Liver (tissue), 9 donors: Measurements from ENCODE around the gene NUDT2. TPM values are rescaled to one million over a fixed set of nuclear protein-coding genes. Genes with fewer than 3 reads are reported as not detected.

Source experiments
- DNase-seq: peaks from one replicate; pipeline ENCODE4 v3.0.0-alpha.2; 2017; ENCODE audit warnings: low spot score
- H3K27ac ChIP-seq, 2 donors: one replicate each; pipeline ENCODE4 v1.7.0; 2013; ENCODE audit warnings: inconsistent platforms in 2 of 2, low read length in 2 of 2, control low read depth in 1 of 2, low read depth in 1 of 2, mild to moderate bottlenecking in 1 of 2
- H3K27me3 ChIP-seq, 4 donors: one replicate each; pipeline versions ENCODE4 v1.6.1 to v1.7.0; 2013; ENCODE audit warnings: low read length in 3 of 4, inconsistent platforms in 1 of 4, mild to moderate bottlenecking in 1 of 4, moderate library complexity in 1 of 4; ENCODE audit not compliant: control insufficient read depth in 4 of 4, insufficient read depth in 4 of 4
- H3K36me3 ChIP-seq, 4 donors: one replicate each; pipeline versions ENCODE4 v1.6.1 to v1.7.0; 2013; ENCODE audit warnings: low read length in 3 of 4, mild to moderate bottlenecking in 3 of 4, low read depth in 1 of 4, moderate library complexity in 1 of 4; ENCODE audit not compliant: control insufficient read depth in 4 of 4, insufficient read depth in 3 of 4
- H3K4me1 ChIP-seq, 4 donors: one replicate each; pipeline versions ENCODE4 v1.6.1 to v1.7.0; 2013; ENCODE audit warnings: low read length in 3 of 4, mild to moderate bottlenecking in 3 of 4, moderate library complexity in 1 of 4; ENCODE audit not compliant: control insufficient read depth in 4 of 4, insufficient read depth in 4 of 4
- H3K4me3 ChIP-seq, 3 donors: one replicate each; pipeline versions ENCODE4 v1.6.1 to v1.7.0; 2013; ENCODE audit warnings: low read length in 3 of 3, control low read depth in 1 of 3, low read depth in 1 of 3, mild to moderate bottlenecking in 1 of 3
- H3K9ac ChIP-seq, 2 donors: one replicate each; pipeline ENCODE4 v1.7.0; 2013; ENCODE audit warnings: low read length in 2 of 2, mild to moderate bottlenecking in 2 of 2, moderate library complexity in 2 of 2, control low read depth in 1 of 2, low read depth in 1 of 2
- H3K9me3 ChIP-seq, 4 donors: one replicate each; pipeline versions ENCODE4 v1.6.1 to v1.7.0; 2013; ENCODE audit warnings: low read length in 3 of 4; ENCODE audit not compliant: control insufficient read depth in 4 of 4
- CTCF ChIP-seq: fragments of 150-350 bp; IDR thresholded peaks from 2 replicates; pipeline ENCODE4 v1.5.1; 2017; ENCODE audit warnings: improper control_type of control experiment, low read depth, low read length; ENCODE audit not compliant: missing input control
- EGR1 ChIP-seq, 2 donors: IDR thresholded peaks; 2 replicates each; pipeline ENCODE4 v1.6.1; 2016 to 2018; ENCODE audit warnings: antibody characterized with exemption in 2 of 2, low read depth in 2 of 2
- FOXA1 ChIP-seq: IDR thresholded peaks from 2 replicates; pipeline ENCODE4 v1.6.1; 2016; ENCODE audit warnings: antibody characterized with exemption
- FOXA2 ChIP-seq: IDR thresholded peaks from 2 replicates; pipeline ENCODE4 v1.6.1; 2016; ENCODE audit warnings: antibody characterized with exemption
- GABPA ChIP-seq, 2 donors: IDR thresholded peaks in 1 of 2; conservative IDR thresholded peaks in 1 of 2; 2 replicates each; pipeline ENCODE4 v1.6.1; 2016; ENCODE audit warnings: antibody characterized with exemption in 2 of 2, mild to moderate bottlenecking in 1 of 2, moderate library complexity in 1 of 2
- HNF4A ChIP-seq, 2 donors: conservative IDR thresholded peaks; 2 replicates each; pipeline ENCODE4 v1.6.1; 2016; ENCODE audit warnings: antibody characterized with exemption in 2 of 2, mild to moderate bottlenecking in 2 of 2
- HNF4G ChIP-seq: IDR thresholded peaks from 2 replicates; pipeline ENCODE4 v1.6.1; 2016; ENCODE audit warnings: antibody characterized with exemption
- JUND ChIP-seq, 2 donors: IDR thresholded peaks; 2 replicates each; pipeline ENCODE4 v1.6.1; 2016; ENCODE audit warnings: antibody characterized with exemption in 2 of 2
- MAX ChIP-seq: IDR thresholded peaks from 2 replicates; pipeline ENCODE4 v1.6.1; 2016; ENCODE audit warnings: antibody characterized with exemption
- NR2F2 ChIP-seq: IDR thresholded peaks from 2 replicates; pipeline ENCODE4 v1.6.1; 2016; ENCODE audit warnings: antibody characterized with exemption
- RAD21 ChIP-seq, 2 donors: IDR thresholded peaks; 2 replicates each; pipeline ENCODE4 v1.6.1; 2016; ENCODE audit warnings: antibody characterized with exemption in 2 of 2, mild to moderate bottlenecking in 2 of 2
- RXRA ChIP-seq, 2 donors: IDR thresholded peaks; 2 replicates each; pipeline ENCODE4 v1.6.1; 2017 to 2018; ENCODE audit warnings: antibody characterized with exemption in 2 of 2, mild to moderate bottlenecking in 1 of 2
- SP1 ChIP-seq: IDR thresholded peaks from 2 replicates; pipeline ENCODE4 v1.6.1; 2018; ENCODE audit warnings: antibody characterized with exemption, mild to moderate bottlenecking
- TAF1 ChIP-seq: conservative IDR thresholded peaks from 2 replicates; pipeline ENCODE4 v1.6.1; 2016; ENCODE audit warnings: antibody characterized with exemption, mild to moderate bottlenecking
- YY1 ChIP-seq: IDR thresholded peaks from 2 replicates; pipeline ENCODE4 v1.6.1; 2016; ENCODE audit warnings: antibody characterized with exemption, mild to moderate bottlenecking
- ZBTB33 ChIP-seq: IDR thresholded peaks from 2 replicates; pipeline ENCODE4 v1.6.1; 2016; ENCODE audit warnings: antibody characterized with exemption
- WGBS: extraction: QIAGEN DNeasy Blood & Tissue Kit; methylation state at CpG from one replicate; pipeline ENCODE4 v1.1.7; 2013; 5-methylcytosine and 5-hydroxymethylcytosine counted together
- polyA plus RNA-seq, 2 donors: library from polyadenylated mRNA; stranded (reverse) in 1 of 2; unstranded in 1 of 2; fragments of 200-250 nt in 1 of 2; fragments of >200 nt in 1 of 2; fragmentation: Nextera tagmentation in 1 of 2; extraction: Ambion mirVana in 1 of 2; gene quantifications; one replicate each; pipeline versions ENCODE4 v1.2.1 to v1.2.3, GENCODE V29; 2013 to 2015
- total RNA-seq, 2 donors: library from RNA; depleted of rRNA; stranded (reverse); fragments of >200 nt; gene quantifications; one replicate each; pipeline ENCODE4 v1.2.3, GENCODE V29; 2014
- TF ChIP-seq, protein P1 (sequence below): IDR thresholded peaks from 2 replicates; pipeline ENCODE4 v1.6.1; 2016; ENCODE audit warnings: antibody characterized with exemption
- TF ChIP-seq, protein P2 (sequence below): IDR thresholded peaks from 2 replicates; pipeline ENCODE4 v1.6.1; 2016; ENCODE audit warnings: antibody characterized with exemption, mild to moderate bottlenecking
- donor health status: healthy.
- donor health status: healthy.
- donor health status: healthy.
- donor health status: healthy.
- donor health status: healthy.

The NUDT2 gene
- total and polyA plus RNA-seq, 4 donors, result 9.2 to 23.5 (median 15.7) TPM

DNA sequence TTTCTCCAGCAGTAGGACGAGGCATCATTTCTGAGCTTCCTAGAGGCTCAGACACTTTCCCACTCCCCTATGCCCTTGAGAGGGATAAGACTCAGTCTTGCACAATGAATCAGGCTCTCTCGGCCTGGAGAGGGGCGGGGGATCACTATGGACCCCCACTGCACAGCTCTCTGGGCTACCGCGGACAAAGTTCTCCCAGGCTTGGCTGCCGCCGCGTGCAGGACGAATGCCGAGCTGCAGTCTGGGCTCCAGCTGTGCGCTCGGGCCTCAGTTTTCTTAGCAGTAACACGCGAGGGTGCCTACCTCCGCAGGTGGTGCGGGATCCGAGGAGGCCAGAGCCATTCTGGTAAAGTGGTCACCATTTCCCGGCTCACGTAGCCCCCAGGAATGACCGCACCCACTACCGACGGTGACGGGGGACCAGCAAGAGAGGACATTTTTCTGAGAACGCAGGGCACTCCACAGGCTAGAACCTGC, 50.7 kb downstream of the NUDT2 start:
- no peak overlapping the region for H3K27ac ChIP-seq
- no peaks in the 10 kb centered on the region for H3K27me3 ChIP-seq
- H3K9me3 ChIP-seq, result no peaks in the 10 kb centered on the region
- no peaks in the 10 kb centered on the region for H3K36me3 ChIP-seq
- H3K4me1 ChIP-seq, result peaks cover 4 to 49% (median 35%) of the 10 kb centered on the region in 4 donors
- TF ChIP-seq FOXA1 (no peak), RAD21 (IDR thresholded peaks at IDR 0.05) (no peak), CTCF (peak; percentile 14), RXRA (IDR thresholded peaks at IDR 0.05) (no peak), FOXA2 (no peak), SP1 (no peak), EGR1 (IDR thresholded peaks at IDR 0.05; ENCODE audit: low read depth in 2 of 2) (no peak)
- peak overlapping the region in 2 of 3 donors; percentile 38 to 60 for H3K4me3 ChIP-seq
- no peak for DNase-seq
- no peak overlapping the region for H3K9ac ChIP-seq
- WGBS, result 32% methylated on average over 24 of the region's 24 CpGs

DNA sequence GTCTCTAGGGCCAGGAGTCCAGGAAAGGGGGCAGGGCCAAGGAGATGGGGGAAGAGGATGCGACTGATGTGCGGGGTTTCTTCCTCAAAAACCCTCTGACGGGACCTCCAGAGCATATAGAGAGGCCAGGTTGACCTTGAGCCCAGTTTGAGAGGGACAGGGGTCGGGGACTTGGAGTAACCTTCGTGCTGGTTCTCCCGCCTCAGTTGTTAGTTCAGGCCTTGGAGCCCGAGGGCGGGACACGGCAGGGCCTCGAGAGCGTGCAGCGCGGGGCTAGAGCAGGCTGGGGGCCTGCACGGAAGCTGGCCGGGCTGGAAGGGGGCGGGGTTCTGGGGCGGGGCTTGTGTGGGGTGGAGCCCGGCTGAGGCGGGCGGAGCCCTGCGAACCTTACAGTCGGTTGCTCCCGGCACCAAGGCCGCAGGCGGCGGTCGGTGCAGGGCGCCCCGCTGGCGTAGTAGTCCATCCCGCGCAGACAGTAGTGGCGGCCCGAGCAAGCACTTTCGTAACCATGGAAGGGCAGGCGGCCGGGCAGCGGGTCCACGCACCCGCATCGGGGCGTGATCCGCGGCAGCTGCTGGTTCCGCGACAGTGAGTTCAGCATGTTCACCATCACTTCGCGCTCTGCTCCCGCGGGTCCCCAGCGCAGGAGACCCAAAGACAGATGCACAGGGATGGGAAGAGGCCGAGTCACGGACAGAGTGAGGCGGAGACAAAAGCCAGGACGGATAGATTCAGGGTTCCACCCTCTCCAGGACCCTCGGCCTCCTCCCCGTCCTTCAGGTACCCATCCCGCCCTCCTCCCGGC, 51.3 kb downstream of the NUDT2 start:
- 7% methylated on average over 59 of the region's 59 CpGs for WGBS
- H3K9me3 ChIP-seq, result no peaks in the 10 kb centered on the region
- peak; percentile 91 for DNase-seq
- TF ChIP-seq SP1 (peak; percentile 42), HNF4A (conservative IDR thresholded peaks at IDR 0.05) (peak in 1 of 2 donors; percentile 42), MAX (no peak), CTCF (no peak), FOXA1 (no peak), ZBTB33 (no peak), FOXA2 (no peak), RAD21 (IDR thresholded peaks at IDR 0.05) (no peak), YY1 (peak; percentile 45), HNF4G (no peak), GABPA (IDR thresholded peaks at IDR 0.05 in 1 of 2, conservative IDR thresholded peaks at IDR 0.05 in 1 of 2) (no peak), JUND (IDR thresholded peaks at IDR 0.05) (no peak), EGR1 (IDR thresholded peaks at IDR 0.05; ENCODE audit: low read depth in 2 of 2) (no peak), RXRA (IDR thresholded peaks at IDR 0.05) (peak; percentile 8 to 10), NR2F2 (no peak), TAF1 (no peak)
- TF ChIP-seq, protein P1, sequence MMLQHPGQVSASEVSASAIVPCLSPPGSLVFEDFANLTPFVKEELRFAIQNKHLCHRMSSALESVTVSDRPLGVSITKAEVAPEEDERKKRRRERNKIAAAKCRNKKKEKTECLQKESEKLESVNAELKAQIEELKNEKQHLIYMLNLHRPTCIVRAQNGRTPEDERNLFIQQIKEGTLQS, result no peak
- TF ChIP-seq, protein P2, sequence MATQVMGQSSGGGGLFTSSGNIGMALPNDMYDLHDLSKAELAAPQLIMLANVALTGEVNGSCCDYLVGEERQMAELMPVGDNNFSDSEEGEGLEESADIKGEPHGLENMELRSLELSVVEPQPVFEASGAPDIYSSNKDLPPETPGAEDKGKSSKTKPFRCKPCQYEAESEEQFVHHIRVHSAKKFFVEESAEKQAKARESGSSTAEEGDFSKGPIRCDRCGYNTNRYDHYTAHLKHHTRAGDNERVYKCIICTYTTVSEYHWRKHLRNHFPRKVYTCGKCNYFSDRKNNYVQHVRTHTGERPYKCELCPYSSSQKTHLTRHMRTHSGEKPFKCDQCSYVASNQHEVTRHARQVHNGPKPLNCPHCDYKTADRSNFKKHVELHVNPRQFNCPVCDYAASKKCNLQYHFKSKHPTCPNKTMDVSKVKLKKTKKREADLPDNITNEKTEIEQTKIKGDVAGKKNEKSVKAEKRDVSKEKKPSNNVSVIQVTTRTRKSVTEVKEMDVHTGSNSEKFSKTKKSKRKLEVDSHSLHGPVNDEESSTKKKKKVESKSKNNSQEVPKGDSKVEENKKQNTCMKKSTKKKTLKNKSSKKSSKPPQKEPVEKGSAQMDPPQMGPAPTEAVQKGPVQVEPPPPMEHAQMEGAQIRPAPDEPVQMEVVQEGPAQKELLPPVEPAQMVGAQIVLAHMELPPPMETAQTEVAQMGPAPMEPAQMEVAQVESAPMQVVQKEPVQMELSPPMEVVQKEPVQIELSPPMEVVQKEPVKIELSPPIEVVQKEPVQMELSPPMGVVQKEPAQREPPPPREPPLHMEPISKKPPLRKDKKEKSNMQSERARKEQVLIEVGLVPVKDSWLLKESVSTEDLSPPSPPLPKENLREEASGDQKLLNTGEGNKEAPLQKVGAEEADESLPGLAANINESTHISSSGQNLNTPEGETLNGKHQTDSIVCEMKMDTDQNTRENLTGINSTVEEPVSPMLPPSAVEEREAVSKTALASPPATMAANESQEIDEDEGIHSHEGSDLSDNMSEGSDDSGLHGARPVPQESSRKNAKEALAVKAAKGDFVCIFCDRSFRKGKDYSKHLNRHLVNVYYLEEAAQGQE, result no peak
- H3K9ac ChIP-seq, result peak overlapping the region in 1 of 2 donors; percentile 19
- peak overlapping the region; percentile 38 to 67 (median 50) for H3K4me3 ChIP-seq
- peaks cover 4 to 43% (median 29%) of the 10 kb centered on the region in 4 donors for H3K4me1 ChIP-seq
- H3K36me3 ChIP-seq, result no peaks in the 10 kb centered on the region
- H3K27me3 ChIP-seq, result no peaks in the 10 kb centered on the region
- no peak overlapping the region for H3K27ac ChIP-seq
